Measurements from ENCODE around the gene DDX51.
A peak's percentile ranks its signal among the peaks of the same experiment; 100 is the strongest.
"Not testable (repeated sequence)": the region's sequence is repeated elsewhere in the genome, so short reads cannot be mapped to it uniquely, and the experiment has no call there.

Gene DDX51

DNA sequence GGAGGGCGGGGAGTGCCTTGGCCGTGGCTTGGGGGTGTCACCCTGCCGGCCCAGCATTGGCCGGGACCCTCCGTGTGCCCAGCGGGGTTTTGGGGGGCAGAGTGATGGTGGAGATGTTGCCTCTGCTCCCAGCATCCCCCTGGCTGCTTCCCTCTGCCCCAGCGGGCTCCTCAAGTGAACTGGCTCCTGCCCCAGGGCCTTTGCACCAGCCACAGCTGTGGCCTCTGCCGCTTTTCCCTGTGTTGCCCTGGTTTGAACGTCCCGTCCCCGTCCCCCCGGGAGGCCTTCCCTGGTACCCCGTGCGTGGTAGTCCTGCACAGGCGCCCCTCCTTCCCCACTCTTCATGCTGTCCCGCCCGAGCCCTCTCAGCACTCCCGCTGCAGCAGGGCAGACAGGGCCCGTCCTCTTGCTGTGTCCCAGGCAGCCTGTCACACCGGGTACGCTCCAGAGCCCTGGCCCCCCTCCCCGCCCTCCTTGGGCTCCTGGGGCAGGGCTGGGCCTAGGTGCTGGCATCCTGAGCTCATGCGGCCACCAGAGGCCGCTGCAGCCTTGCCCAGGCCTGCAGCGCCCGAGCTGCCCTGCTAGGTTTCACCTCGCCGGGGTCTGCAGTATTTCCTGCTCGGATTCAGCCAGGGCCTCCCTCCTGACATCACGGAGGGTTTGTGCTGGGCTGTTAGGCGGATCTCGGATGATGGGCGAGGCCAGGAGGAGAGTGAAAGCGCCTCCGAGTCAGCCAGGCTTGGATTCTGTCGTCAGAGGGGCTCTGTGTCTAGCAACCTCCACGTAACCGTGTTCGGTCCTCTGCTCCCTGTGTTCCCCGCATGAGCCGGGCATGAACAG lies 9.6 kb upstream of the DDX51 start:
- peak; percentile 66 for DNase-seq (ENCODE audit: low spot score)

DNA sequence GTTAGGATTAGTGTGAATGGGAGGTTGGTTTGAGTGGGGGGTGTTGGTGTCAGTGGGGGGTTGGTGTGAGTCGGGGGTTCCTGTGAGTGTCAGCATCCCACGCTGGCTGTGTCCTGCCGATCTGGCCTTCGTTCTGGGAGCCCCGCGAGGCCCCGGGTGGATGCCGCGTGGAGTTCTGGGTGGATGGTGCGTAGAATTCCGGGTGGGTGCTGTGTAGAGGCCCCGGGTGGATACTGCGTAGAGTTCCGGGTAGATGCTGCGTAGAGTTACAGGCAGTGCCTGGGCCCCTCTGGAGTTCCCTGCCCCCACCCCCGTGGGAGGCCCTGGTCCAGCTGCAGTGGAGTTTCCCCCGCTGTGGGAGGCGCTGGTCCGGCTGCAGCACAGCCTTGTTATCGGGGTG lies 8.8 kb upstream of the DDX51 start:
- DNase-seq (ENCODE audit: low spot score), result no peak

DNA sequence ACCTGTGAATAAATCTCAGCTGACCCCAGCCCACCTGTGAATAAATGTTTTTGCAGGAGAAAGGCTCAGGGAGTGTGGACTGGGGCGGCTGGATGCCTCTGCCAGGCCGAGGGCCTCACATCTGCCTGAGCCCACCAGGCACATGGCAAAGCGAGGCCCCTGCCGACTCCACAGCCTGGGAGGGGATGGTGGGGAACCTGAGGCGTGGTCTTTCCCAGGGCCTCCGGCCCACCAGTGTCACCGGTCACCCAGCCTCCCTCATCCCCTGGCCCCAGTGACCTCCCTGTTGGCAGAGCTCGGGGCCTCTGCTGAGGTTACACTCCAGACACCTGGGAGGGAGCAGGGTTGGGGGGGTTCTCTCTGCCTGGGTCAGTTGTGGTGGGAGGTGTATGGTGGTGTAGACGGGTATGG lies 8.3 kb upstream of the DDX51 start:
- DNase-seq (ENCODE audit: low spot score), result no peak

DNA sequence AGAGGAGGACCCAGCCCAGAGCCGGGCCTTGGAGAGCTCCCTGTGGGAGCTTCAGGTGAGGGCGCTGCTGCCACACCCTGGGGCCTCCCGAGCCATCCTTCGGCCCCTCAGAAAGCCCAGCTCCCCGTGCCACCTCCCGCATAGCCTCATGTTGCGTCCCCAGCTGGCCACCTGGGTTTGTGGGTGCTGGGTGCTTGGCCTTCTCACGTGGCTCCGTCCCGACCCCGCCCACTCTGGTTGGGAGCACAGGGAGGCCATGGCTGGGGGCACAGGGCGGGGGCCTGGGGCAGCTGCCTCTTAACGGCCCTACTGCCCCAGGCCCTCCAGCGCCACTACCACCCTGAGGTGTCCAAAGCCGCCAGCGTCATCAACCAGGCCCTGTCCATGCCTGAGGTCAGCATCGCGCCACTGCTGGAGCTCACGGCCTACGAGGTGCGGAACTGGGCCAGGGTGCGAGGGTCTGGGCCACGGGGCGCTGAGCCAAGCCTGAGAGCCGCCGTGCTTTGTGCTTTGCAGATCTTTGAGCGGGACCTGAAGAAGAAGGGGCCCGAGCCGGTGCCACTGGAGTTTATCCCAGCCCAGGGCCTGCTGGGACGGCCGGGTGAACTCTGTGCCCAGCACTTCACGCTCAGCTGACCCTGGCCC lies 7.8 kb upstream of the DDX51 start:
- DNase-seq (ENCODE audit: low spot score), result no peak

DNA sequence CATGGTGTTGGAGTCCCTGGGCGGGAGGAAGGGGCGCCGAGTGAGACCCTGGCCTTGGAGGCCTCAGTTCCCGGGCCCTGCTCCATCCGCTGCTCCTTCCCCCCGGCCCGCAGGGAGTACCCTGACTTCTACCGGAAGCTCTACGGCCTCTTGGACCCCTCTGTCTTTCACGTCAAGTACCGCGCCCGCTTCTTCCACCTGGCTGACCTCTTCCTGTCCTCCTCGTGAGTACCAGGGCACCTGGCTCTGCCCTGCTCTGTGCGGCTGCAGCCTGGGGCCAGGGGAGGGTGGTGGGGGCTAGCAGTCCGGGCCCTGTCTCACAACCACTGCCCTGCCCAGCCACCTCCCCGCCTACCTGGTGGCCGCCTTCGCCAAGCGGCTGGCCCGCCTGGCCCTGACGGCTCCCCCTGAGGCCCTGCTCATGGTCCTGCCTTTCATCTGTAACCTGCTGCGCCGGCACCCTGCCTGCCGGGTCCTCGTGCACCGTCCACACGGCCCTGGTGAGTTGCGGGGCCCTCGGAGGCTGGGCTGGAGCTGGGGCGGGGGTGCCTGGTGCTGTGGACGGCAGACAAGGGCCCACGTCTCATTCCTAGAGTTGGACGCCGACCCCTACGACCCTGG lies 7.1 kb upstream of the DDX51 start:
- no peak for DNase-seq (ENCODE audit: low spot score)

DNA sequence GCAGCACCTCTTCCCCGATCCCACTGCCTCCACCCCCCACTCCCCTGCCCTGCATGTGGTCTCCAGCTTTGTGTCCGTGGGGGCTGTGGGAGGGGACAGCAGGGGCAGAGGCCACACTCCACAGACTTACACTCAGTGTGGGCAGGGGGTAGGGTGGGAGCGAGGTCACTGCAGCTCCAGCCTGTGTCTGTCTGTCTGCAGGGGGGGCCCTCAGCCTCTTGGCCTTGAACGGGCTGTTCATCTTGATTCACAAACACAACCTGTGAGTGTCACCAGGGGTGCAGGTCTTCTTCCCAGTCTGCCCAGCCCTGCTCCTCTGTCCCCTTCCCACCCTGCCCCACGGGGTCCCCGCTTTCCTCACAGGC lies 6.6 kb upstream of the DDX51 start:
- DNase-seq (ENCODE audit: low spot score), result no peak

DNA sequence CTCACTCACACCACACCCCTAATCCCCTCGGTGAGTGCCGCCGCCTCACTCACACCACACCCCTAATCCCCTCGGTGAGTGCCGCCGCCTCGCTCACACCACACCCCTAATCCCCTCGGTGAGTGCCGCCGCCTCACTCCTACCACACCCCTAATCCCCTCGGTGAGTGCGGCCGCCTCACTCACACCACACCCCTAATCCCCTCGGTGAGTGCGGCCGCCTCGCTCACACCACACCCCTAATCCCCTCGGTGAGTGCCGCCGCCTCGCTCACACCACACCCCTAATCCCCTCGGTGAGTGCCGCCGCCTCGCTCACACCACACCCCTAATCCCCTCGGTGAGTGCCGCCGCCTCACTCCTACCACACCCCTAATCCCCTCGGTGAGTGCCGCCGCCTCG lies 5.4 kb upstream of the DDX51 start:
- not testable (repeated sequence) for DNase-seq (ENCODE audit: low spot score)

DNA sequence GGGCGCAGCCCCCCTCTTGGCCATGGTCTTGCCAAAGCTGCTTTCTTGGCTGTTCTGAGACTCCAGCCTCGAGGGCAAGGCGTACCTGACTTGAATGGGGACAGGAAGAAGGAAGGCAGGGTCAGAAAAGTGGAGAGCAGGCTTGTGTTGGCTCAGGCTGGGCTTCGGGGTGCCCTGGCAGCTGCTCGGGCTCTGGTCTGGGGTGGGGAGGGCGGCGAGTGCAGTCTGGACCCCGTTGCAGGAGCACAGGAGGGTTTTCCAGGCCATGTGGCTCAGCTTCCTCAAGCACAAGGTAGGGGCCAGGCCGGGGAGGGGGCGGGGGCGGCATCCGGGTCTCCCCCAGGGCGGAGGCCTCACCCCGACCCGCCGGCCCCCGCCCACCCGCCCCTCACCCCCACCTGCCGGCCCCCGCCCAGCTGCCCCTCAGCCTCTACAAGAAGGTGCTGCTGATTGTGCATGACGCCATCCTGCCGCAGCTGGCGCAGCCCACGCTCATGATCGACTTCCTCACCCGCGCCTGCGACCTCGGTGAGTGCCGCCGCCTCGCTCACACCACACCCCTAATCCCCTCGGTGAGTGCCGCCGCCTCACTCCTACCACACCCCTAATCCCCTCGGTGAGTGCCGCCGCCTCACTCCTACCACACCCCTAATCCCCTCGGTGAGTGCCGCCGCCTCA lies 4.4 kb upstream of the DDX51 start:
- DNase-seq (ENCODE audit: low spot score), result no peak

DNA sequence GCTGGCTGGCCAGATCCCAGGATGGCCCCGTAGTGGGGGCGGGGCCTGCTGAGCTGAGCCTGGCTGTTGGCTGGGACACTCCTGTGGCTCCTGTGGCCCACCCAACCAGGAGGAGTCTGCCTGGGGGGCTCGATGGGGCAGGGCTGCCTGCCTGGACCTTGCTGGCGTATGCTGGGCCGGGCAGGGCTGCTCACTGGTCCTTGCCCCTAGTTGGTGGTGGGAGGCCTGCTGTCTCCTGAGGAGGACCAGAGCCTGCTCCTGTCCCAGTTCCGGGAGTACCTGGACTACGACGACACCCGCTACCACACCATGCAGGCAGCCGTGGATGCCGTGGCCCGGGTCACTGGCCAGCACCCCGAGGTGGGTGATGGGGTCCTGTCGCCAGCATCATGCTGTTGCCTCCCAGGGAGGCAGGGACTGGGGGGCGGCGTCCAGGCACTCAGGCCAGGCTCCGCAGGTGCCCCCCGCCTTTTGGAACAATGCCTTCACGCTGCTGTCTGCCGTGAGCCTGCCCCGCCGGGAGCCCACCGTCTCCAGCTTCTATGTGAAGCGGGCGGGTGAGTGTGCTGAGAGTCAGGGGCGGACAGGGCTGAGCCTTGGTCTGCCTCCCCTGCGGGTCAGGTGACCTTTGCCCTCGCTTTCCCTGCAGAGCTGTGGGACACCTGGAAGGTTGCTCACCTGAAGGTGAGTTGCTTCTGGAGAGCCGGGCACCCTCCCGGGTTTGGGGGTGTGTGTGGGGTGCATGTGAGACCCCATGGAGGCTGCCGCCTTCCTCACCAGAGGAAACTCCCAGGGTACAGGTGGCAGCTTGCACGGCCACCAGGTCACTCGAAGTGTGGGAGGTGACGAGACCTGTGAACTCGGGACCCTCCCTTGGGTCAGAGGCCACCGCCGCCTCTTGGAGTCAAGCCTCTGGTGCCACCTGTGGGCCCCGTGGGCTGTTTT lies 3.6 kb upstream of the DDX51 start:
- DNase-seq (ENCODE audit: low spot score), result no peak

DNA sequence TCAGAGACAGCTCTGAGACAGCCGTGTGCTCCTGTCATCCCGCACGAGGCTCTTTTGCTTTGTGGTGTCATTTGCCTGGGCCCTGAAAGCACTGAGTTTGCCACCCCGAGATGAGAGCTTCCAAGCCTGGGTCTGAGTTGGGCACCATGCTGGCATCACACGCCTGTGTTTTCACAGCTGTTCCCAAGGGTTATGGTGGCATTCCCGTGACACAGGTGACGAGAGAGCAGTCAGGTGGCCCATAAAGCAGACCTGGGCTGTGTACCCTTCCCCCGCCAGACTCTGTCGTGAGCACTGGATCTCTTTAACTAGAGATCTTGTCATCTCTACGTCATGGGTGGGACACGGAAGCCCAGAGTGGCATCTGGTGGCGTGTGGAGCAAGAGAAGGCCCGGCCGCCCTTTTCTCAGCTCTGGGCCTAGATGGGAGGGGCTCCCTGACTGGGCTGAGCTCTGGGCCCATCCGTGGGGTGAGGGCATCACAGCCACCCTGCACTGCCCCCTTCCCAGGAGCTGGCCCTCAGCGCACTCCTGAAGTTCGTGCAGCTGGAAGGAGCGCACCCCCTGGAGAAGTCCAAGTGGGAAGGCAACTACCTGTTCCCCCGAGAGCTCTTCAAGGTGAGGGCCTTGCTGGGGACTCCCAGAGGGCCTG lies 2.8 kb upstream of the DDX51 start:
- no peak for DNase-seq (ENCODE audit: low spot score)

DNA sequence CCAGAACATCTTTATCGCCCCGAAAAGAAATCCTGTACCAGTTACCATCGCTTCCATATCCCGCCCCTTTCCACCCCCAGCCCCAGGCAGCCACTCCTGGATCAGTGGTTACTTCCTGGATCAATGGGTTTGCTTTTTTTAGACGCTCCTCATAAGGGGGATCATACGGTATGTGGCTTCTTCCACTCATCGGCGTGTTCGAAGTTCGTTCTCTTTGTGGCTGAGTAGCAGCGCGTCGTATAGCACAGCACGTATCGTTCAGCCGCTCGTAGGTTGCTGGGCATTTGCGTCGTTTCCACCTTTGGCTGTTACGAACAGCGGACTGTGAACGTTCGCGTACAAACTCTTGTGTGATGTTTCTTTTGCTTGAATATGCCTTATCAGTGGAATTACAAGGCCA lies 2.0 kb upstream of the DDX51 start:
- DNase-seq (ENCODE audit: low spot score), result no peak

DNA sequence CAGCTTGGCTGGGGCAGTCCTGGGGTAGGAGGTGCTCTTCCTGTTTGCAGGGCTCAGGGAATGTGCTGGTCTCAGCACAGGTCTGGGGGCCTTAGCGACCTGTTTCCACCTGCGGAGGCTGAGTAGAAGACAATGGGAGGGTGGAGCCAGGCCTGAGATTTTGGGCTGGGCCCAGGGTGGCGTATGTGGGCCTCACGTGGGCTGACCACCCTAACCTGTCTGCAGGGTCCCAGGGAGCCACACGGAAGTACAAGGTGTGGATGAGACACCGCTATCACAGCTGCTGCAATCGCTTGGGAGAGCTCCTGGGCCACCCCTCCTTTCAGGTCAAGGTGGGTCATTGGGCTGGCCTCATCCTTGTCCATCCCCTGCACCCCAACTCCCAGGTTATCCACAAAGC lies 1.2 kb upstream of the DDX51 start:
- no peak for DNase-seq (ENCODE audit: low spot score)

DNA sequence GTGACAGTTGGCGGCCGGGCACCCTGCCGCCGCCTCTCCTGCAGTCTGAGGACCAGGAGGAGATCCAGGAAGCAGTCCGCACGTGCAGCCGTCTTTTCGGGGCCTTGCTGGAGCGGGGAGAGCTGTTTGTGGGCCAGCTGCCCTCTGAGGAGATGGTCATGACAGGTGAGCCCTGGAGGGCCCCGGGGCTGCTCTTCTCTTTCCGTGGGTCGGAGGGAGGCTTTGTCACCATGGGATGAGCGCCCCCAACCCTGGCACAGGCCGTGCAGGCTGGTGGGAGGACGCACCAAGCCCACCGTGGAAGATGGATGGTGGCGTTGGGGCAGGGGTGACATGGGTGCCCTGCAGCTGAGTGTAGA lies 670 bp upstream of the DDX51 start:
- no peak for DNase-seq (ENCODE audit: low spot score)

DNA sequence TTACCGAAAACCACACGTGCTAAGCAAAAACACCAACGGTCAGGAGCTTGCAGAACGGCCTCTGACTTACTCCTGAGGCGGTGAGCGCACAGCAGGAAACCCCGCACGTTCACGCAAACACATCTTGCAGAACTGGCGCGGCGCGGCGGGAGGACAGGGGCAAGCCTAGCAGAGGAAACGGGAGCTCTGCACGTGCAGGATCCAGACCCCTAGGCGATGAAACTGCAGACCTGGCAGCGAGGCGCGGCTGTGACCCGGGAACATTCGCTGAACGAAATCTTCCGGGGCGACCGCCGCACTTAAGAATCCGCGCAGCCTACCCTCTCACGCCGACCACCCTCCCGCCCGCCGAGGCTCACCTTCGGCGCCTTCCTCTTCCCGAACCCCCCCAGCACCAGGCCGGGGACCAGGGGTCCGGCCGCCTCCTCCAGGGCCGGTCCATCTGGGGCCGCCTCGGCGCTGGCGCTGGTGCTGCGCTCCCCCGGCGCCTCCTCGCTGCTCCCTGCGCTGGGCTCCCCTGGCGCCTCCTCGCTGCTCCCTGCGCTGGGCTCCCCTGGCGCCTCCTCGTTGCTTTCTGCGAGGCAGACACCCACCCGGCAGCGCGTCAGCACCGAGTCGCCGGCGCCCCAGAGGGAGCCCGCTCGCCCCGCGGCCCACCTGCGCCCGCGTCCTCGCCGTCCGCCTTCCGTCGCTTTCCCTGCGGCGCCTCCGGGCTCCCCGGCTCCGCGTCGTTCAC lies 615 bp downstream of the DDX51 start:
- peak; percentile 19 for DNase-seq (ENCODE audit: low spot score)

DNA sequence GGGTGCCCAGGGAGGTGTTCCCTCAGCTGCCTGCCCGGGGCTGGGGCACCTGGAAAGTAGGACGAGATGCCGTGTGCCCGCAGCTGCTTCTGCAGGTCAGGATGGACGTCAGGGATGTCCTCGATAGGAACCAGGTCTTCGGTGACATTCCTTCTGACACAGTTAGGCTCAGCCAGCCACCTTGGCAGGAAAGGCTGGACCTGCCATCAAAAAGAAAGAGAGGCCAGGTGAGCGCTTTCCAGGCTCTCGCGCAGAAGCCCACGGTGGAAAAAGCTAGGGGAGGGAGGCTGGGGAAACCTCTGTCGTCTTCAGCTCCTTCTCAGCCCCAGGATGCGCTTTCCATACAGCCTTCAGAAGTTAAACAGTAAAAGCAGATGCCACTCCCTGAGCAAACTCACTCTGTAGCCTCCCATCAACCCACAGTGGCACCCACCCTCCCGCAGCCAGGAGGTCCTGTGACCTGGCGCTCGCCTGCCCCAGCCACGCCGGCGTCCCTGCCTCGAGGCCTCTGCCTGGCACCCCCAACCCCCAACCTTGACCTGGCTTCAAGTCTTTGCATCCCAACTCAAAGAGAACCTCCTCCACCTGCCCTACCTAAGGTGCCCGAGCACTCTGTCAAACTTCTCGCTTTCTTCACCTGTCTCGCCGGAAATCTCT lies 1.3 kb downstream of the DDX51 start:
- no peak for DNase-seq (ENCODE audit: low spot score)

DNA sequence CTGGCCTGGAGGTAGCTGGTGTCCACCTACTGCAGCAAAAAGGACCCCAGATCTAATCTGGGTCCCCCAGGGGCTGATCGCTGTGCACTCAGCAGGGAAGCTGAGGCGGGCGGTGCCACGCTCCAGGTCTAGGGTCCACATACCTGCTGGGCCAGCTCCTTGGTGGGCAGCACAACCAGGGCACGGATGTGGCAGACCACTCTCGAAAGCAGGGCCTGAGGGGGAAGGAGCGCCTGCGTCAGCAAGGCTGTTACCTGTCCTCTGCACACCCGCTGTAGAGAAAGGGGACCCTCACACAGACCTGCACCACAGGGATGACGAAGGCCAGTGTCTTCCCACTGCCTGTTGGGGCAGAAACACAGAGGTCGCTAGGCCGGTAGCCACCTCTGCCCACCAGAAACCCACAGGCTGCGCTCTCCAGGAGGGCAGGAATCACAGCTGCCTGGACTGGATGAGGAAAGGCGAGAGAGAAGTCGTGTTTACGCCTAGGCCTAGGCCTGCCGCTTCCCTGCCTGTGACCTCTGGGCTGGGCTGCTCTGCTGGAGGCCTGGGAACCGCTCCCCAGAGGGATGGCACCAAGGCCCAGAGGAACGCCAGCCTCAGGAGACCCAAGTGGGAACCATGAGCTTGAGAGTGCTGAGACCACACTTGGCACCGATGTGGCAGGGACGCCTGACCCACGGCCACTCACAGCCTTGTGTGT lies 2.0 kb downstream of the DDX51 start:
- DNase-seq (ENCODE audit: low spot score), result no peak

DNA sequence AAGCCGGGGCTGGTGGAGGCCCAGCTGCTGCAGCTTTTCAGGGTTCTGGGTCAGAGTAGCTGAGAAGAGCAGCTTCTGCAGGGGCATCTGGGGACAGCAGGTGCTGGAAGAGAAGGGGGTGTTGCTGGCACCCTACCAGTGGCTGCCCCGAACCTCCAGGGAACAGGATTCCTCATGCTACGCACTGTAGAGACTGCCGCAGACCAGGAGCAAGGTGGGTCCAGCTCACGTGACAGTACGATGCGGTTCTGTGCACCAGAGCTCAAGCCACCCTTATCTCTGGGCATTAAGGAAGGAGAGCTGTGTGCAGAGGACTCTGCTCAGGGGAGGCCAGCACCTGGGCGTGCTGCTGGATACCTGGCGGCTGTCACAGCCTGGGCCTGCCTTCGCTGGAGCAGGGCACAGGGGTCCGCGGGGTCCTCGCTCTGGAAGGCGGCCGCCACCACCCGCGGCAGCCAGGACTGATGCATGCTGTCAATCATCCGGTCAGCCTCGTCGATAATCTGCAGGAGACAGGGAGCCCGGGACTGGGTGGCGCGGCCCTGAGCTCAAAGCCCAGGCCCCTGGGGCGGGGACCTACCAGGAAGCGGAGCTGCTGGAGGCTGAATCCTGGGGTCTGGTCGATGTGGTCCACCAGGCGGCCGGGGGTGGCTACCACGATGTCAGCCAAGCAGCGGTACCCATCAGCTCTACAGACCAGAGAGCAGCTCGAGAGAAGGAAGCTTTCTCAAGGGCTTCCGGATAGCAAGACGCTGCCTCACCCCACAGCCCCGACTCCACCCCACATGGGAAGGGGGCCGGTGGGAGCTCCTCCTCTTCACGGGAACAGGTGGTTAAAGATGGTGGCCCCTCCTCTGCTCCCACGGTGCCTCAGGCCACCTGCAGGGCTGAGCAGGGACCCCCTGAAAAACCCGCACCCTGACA lies 2.9 kb downstream of the DDX51 start:
- DNase-seq (ENCODE audit: low spot score), result no peak

DNA sequence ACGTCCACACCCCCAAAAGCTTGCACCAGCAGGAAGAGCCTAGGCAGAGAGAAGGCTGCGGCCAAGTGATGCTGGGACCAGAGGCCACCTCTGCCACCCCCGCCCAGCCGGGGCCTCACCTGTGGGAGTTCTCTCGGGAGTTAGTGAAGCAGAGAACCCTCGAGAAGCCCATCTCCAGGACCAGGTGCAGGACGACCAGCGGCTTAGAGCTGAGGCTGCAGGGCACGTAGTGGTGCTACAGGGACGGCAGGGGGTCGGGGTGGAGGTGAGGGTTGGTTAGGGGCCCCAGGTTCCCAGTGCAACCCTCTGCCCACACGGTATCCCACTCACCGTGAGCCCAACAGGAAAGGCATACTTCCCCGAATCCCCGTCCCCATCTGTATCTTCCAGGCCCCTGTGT lies 3.6 kb downstream of the DDX51 start:
- DNase-seq (ENCODE audit: low spot score), result no peak

Measured in CD4-positive, alpha-beta T cell treated with Interleukin-15 for 4 hours (primary cell).